ENCODE data around the gene LCE2B.

DNA sequence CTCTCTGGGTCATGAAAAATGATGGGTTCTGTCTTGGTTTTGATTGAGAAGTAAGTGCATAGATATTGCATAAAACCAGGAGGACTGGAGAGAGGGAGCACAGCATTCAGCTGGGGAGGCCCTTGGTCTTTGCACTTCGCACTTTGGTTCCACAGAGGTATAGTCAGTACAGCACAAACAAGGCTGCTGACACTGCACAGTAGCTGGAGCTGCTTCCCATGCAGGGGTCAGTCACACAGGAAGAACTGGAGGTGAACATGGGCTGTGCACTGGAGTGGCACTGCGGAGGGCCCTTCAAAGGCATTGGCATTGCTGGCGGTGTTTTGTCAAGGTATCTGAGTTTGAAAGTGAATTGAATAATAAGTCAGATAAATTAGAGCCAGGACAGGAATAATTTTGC is 27.3 kb upstream of the LCE2B start:
- no peak for TF ChIP-seq POLR2AphosphoS5 (IDR thresholded peaks at IDR 0.05)
- TF ChIP-seq, protein P1, sequence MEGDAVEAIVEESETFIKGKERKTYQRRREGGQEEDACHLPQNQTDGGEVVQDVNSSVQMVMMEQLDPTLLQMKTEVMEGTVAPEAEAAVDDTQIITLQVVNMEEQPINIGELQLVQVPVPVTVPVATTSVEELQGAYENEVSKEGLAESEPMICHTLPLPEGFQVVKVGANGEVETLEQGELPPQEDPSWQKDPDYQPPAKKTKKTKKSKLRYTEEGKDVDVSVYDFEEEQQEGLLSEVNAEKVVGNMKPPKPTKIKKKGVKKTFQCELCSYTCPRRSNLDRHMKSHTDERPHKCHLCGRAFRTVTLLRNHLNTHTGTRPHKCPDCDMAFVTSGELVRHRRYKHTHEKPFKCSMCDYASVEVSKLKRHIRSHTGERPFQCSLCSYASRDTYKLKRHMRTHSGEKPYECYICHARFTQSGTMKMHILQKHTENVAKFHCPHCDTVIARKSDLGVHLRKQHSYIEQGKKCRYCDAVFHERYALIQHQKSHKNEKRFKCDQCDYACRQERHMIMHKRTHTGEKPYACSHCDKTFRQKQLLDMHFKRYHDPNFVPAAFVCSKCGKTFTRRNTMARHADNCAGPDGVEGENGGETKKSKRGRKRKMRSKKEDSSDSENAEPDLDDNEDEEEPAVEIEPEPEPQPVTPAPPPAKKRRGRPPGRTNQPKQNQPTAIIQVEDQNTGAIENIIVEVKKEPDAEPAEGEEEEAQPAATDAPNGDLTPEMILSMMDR (IDR thresholded peaks at IDR 0.05): no peak
